SK-N-SH treated with all-trans-retinoic acid at 6 μM for 48 hours (cell line): ENCODE results near the gene LRMDA.

ENCODE experiments used
- ATAC-seq: fragments of 200-7000 bp; cut with Tn5 transposase; 3 replicates; pipeline ENCODE4 v1.9.1; 2020; ENCODE audit warnings: mild to moderate bottlenecking, moderate library complexity
- ARNTL ChIP-seq: fragments of 450-650 bp; formaldehyde crosslinking; IDR thresholded peaks from 2 replicates; pipeline ENCODE4 v1.5.0; 2020; ENCODE audit warnings: low read depth, mild to moderate bottlenecking, moderate library complexity, borderline replicate concordance
- BACH2 ChIP-seq: fragments of 250-450 bp; sonication (Bioruptor Pico); IDR thresholded peaks from 2 replicates; pipeline ENCODE4 v1.9.0; 2021; ENCODE audit warnings: mild to moderate bottlenecking, borderline replicate concordance
- CREB5 ChIP-seq: fragments of 250-450 bp; sonication (Bioruptor Pico); IDR thresholded peaks from 2 replicates; pipeline ENCODE4 v1.5.1; 2020; ENCODE audit warnings: low read depth, mild to moderate bottlenecking, moderate library complexity
- CSDC2 ChIP-seq: fragments of 250-450 bp; sonication (Bioruptor Pico); IDR thresholded peaks from 2 replicates; pipeline ENCODE4 v1.5.0; 2020; ENCODE audit warnings: mild to moderate bottlenecking, moderate library complexity
- CSRNP3 ChIP-seq: fragments of 250-450 bp; sonication (Bioruptor Pico); IDR thresholded peaks from 2 replicates; pipeline ENCODE4 v1.5.1; 2021; ENCODE audit warnings: mild to moderate bottlenecking, moderate library complexity
- ESRRG ChIP-seq: fragments of 250-450 bp; sonication (Bioruptor Pico); IDR thresholded peaks from 2 replicates; pipeline ENCODE4 v1.6.1; 2021; ENCODE audit warnings: mild to moderate bottlenecking
- GLIS3 ChIP-seq: fragments of 250-450 bp; sonication (Bioruptor Pico); IDR thresholded peaks from 2 replicates; pipeline ENCODE4 v1.5.0; 2020; ENCODE audit warnings: mild to moderate bottlenecking, moderate library complexity
- ISL1 ChIP-seq: fragments of 250-450 bp; sonication (Bioruptor Pico); IDR thresholded peaks from 2 replicates; pipeline ENCODE4 v2.1.2; 2022; ENCODE audit warnings: mild to moderate bottlenecking, moderate library complexity
- OSR1 ChIP-seq: fragments of 250-450 bp; sonication (Bioruptor Pico); IDR thresholded peaks from 2 replicates; pipeline ENCODE4 v1.8.0; 2022; ENCODE audit warnings: moderate library complexity, mild to moderate bottlenecking, inconsistent platforms
- PPARA ChIP-seq: fragments of 250-450 bp; sonication (Bioruptor Pico); IDR thresholded peaks from 2 replicates; pipeline ENCODE4 v1.5.0; 2020; ENCODE audit warnings: mild to moderate bottlenecking, borderline replicate concordance
- RARB ChIP-seq: fragments of 250-450 bp; sonication (Bioruptor Pico); IDR thresholded peaks from 2 replicates; pipeline ENCODE4 v1.8.0; 2021; ENCODE audit warnings: mild to moderate bottlenecking, moderate library complexity
- SNAI2 ChIP-seq: fragments of 250-450 bp; sonication (Bioruptor Pico); IDR thresholded peaks from 2 replicates; pipeline ENCODE4 v1.5.0; 2020; ENCODE audit warnings: mild to moderate bottlenecking, moderate library complexity
- TCF4 ChIP-seq: fragments of 250-450 bp; sonication (Bioruptor Pico); IDR thresholded peaks from 2 replicates; pipeline ENCODE4 v1.8.0; 2021; ENCODE audit warnings: mild to moderate bottlenecking, moderate library complexity, borderline replicate concordance
- TOX ChIP-seq: fragments of 250-450 bp; sonication (Bioruptor Pico); IDR thresholded peaks from 2 replicates; pipeline ENCODE4 v1.8.0; 2021; ENCODE audit warnings: mild to moderate bottlenecking, moderate library complexity, borderline replicate concordance
- ZC3H10 ChIP-seq: fragments of 250-450 bp; sonication (Bioruptor Pico); IDR thresholded peaks from 2 replicates; pipeline ENCODE4 v1.5.1; 2021; ENCODE audit warnings: mild to moderate bottlenecking, moderate library complexity
- ZFP3 ChIP-seq: fragments of 250-450 bp; sonication (Bioruptor Pico); IDR thresholded peaks from 2 replicates; pipeline ENCODE4 v1.5.0; 2020; ENCODE audit warnings: mild to moderate bottlenecking, moderate library complexity
- ZFP30 ChIP-seq: fragments of 450-650 bp; formaldehyde crosslinking; IDR thresholded peaks from 2 replicates; pipeline ENCODE4 v1.5.0; 2022; ENCODE audit warnings: mild to moderate bottlenecking, moderate library complexity
- ZNF70 ChIP-seq: fragments of 450-650 bp; formaldehyde crosslinking; IDR thresholded peaks from 2 replicates; pipeline ENCODE4 v1.5.0; 2020; ENCODE audit warnings: mild to moderate bottlenecking, moderate library complexity
- ZNF8 ChIP-seq: fragments of 450-650 bp; formaldehyde crosslinking; IDR thresholded peaks from 2 replicates; pipeline ENCODE4 v1.5.0; 2020; ENCODE audit warnings: mild to moderate bottlenecking, moderate library complexity
- TF ChIP-seq, protein P1 (sequence below): fragments of 250-450 bp; sonication (Bioruptor Pico); IDR thresholded peaks from 2 replicates; pipeline ENCODE4 v1.8.0; 2021; ENCODE audit warnings: low read depth, mild to moderate bottlenecking, moderate library complexity, borderline replicate concordance

The LRMDA gene

GRCh38 chr10:75999515-76000209 lies 568.2 kb downstream of the LRMDA start:
- no peak for TF ChIP-seq PPARA (CRISPR knock-in tag)
- TF ChIP-seq CREB5 (CRISPR knock-in tag), result no peak
- TF ChIP-seq ARNTL, result no peak
- no peak for TF ChIP-seq ESRRG (CRISPR knock-in tag)
- TF ChIP-seq ISL1 (CRISPR knock-in tag), result no peak
- TF ChIP-seq ZC3H10 (CRISPR knock-in tag), result no peak
- TF ChIP-seq OSR1 (CRISPR knock-in tag), result no peak
- TF ChIP-seq CSRNP3 (CRISPR knock-in tag), result no peak
- no peak for TF ChIP-seq ZNF8 (CRISPR knock-in tag)
- no peak for TF ChIP-seq ZFP30 (CRISPR knock-in tag)
- TF ChIP-seq RARB (CRISPR knock-in tag), result no peak
- TF ChIP-seq ZNF70 (CRISPR knock-in tag), result no peak
- no peak for ATAC-seq

- no peak for TF ChIP-seq OSR1 (CRISPR knock-in tag)
- TF ChIP-seq ISL1 (CRISPR knock-in tag), result no peak
- TF ChIP-seq RARB (CRISPR knock-in tag), result no peak
- no peak for TF ChIP-seq TCF4 (CRISPR knock-in tag)
- no peak for TF ChIP-seq PPARA (CRISPR knock-in tag)
- TF ChIP-seq SNAI2 (CRISPR knock-in tag), result no peak
- no peak for TF ChIP-seq ZNF8 (CRISPR knock-in tag)
- no peak for TF ChIP-seq TOX (CRISPR knock-in tag)
- no peak for ATAC-seq
These were observed 569.1 kb downstream of the LRMDA start for GRCh38 chr10:76000550-76000949.

GRCh38 chr10:76001019-76001418 lies 569.6 kb downstream of the LRMDA start:
- ATAC-seq, result no peak
- no peak for TF ChIP-seq RARB (CRISPR knock-in tag)
- TF ChIP-seq, protein P1, sequence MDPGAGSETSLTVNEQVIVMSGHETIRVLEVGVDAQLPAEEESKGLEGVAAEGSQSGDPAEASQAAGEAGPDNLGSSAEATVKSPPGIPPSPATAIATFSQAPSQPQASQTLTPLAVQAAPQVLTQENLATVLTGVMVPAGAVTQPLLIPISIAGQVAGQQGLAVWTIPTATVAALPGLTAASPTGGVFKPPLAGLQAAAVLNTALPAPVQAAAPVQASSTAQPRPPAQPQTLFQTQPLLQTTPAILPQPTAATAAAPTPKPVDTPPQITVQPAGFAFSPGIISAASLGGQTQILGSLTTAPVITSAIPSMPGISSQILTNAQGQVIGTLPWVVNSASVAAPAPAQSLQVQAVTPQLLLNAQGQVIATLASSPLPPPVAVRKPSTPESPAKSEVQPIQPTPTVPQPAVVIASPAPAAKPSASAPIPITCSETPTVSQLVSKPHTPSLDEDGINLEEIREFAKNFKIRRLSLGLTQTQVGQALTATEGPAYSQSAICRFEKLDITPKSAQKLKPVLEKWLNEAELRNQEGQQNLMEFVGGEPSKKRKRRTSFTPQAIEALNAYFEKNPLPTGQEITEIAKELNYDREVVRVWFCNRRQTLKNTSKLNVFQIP, result no peak
- no peak for TF ChIP-seq CREB5 (CRISPR knock-in tag)
- no peak for TF ChIP-seq ZC3H10 (CRISPR knock-in tag)
- TF ChIP-seq TOX (CRISPR knock-in tag), result no peak
- TF ChIP-seq BACH2 (CRISPR knock-in tag), result no peak

DNA sequence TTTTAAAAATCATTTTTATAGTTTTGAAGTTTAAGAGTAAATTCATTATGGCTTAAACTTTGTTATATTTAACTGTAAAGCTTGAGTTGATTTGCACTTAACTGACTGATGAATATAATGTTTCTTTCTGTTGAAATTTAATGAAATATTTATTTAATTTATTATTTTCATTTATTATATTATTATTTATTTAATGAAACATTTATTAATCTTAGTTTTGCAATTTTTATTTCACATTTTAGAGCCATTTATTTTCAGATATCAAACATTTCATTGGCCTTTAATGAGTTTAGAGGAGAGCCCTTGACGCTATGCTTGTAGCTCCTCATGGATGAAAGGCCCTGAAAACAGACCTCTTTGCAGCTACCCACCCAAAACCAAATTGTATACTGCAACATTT lies 570.0 kb downstream of the LRMDA start:
- no peak for ATAC-seq
- TF ChIP-seq GLIS3 (CRISPR knock-in tag) (no peak), ZNF70 (CRISPR knock-in tag) (no peak), ZC3H10 (CRISPR knock-in tag) (no peak), ZFP3 (CRISPR knock-in tag) (no peak), CSDC2 (CRISPR knock-in tag) (no peak), RARB (CRISPR knock-in tag) (no peak)
- TF ChIP-seq, protein P1, result no peak
